Epithelial cell of alveolus of lung (primary cell): Measurements from ENCODE around the gene TRNAU1AP. TPM values are rescaled to one million over a fixed set of nuclear protein-coding genes. Genes with fewer than 3 reads are reported as not detected.

Experiments used
- total RNA-seq: library from RNA; depleted of rRNA; stranded (reverse); fragments of >200 nt; gene quantifications from 2 replicates; pipeline ENCODE4 v1.2.1, GENCODE V29; 2015

The TRNAU1AP gene
- 16.5 and 24.8 TPM in 2 replicates for total RNA-seq

DNA sequence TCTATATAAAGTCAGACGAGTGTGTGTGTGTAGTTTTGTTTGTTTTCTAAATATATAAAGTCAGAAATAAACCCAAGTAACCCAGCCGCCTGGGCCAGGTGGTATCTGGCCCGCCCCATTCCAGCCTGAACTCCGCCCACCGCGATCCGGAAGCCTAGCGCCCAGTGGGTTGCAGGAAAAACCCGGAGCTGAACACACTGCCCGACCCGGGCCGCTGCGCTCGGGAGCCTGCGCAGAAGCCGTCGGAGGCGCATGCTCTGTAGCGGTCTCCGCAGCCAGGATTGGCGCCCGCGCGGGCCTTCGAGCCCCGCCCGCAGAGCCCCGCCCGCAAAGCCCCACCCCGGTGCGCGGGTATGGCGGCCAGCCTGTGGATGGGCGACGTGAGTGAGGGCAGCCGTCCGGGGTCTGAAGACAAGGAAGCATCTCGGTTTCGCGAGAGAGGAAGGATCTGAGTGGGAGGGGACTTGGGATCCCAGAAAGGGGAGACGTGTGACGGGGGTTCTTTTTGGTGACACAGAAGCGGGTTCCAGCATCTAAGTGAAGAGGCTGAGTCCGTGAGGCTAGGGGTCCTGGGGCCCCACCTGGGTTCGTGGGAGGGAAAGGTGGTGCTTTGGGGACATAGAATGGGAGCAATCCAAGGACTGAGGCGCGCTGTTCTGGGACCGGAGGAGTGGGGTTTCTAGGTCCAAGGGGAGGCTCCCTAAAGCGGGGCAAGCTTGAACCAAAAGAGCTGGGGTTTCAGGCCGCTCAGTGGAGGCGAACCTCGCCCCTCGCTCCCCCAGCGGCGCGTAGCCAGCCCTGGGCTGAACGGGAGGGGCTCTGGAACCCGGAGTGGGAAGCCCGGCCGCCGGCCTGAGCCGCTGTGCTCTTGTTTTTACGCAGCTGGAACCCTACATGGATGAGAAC is at the start of gene TRNAU1AP:
TRNAU1AP (plus strand) TSS at position 328 of the 906 bp plus-strand sequence; CDS start at position 354, 26 bp downstream.

DNA sequence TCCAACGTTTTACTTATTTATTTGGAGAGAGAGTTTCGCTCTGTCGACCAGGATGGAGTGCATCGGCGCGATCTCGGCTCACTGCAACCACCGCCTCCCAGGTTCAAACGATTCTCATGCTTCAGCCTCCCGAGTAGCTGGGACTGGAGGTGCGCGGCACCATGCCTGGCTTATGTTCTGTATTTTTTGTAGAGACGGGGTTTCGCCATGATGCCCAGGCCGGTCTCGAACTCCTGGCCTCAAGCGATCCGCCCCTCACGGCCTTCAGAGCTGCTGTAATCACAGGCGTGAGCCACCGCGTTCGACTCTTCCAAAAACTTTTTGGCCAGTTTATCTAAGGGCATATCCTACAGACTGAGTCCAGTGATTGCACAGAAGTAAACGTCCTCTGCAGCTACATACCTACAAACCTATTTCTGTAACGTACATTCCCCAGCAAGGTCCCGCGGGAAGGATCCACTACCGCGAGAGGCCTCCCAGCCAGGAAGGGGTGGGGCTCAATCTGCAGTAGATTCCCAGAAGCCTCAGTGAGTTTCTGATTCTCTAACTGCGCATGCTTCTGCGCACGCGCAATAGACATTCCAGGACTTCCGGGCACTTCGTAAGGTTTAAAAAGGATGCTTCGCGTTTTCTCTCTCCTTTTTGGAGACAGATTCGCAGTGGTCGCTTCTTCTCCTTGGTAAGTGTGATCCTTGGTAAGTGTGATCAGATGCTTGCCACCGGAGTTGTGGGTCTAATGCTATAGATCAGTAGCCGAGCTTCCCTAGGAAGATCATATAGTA is 47.3 kb upstream of the TRNAU1AP start, which contains the start of gene RCC1:
RCC1 (plus strand) TSS at position 638 of the 782 bp plus-strand sequence. CDS start 23,824 bp downstream, outside the sequence.

DNA sequence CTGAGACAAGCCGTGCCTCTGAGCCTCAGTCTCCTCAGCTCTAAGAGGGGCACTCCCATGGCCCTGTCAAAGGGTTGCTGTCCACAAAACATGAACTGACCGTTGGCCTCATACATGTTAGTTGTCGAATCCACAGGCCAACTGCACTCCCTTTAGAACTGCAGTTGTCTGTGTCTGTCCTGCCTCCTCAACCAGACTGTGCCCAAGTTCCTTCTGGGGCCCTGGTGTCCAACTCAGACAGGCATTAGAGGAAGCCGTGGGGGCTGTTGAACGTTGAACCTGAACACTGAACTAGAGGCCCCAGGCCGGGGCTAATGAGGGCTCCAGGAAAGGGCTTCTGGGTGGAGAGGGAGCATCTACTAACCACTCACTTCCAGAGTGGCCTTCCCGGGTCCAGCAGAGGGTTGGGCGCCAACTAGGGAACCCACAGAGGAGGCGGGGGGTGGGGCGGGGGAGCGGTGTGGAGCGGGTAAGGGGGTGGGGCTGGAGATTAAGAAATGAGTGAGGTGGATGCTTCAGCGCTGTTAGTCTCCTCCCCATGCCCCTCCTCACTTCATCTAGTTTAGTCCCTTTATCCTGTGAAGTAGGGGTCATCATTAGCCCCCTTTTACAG is 38.9 kb downstream of the TRNAU1AP start, which contains the start of gene RAB42:
RAB42 (plus strand) TSS at position 558 of the 613 bp plus-strand sequence. CDS start 247 bp downstream, outside the sequence.

Other genes with a start within 250 kb of the TRNAU1AP start
- 11.5 and 23.4 TPM in 2 replicates for gene MED18, start 224.0 kb upstream of the TRNAU1AP start, total RNA-seq
- 9.1 and 14.5 TPM in 2 replicates for gene PHACTR4, start 183.3 kb upstream of the TRNAU1AP start, total RNA-seq
- 38.3 and 60.4 TPM in 2 replicates for gene RCC1, start 47.0 kb upstream of the TRNAU1AP start, total RNA-seq
- 5.5 and 5.8 TPM in 2 replicates for gene RAB42, start 39.2 kb downstream of the TRNAU1AP start, total RNA-seq
- gene TAF12, start 90.0 kb downstream of the TRNAU1AP start, total RNA-seq, result 22.2 and 29.4 TPM in 2 replicates
- not detected in 2 replicates for gene RNU11, start 95.5 kb downstream of the TRNAU1AP start, total RNA-seq
- gene GMEB1, start 115.7 kb downstream of the TRNAU1AP start, total RNA-seq, result 7.1 and 8.8 TPM in 2 replicates
- 49.3 and 84.6 TPM in 2 replicates for gene YTHDF2, start 183.9 kb downstream of the TRNAU1AP start, total RNA-seq